HG03280 (cell line): Measurements from ENCODE around the gene GAS2L1.
A peak's percentile ranks its signal among the peaks of the same experiment; 100 is the strongest.

ENCODE experiments used
- ATAC-seq: cut with Tn5 transposase; IDR thresholded peaks from one replicate; pipeline ENCODE4 v1.9.1; 2021; ENCODE audit warnings: mild to moderate bottlenecking, moderate library complexity; ENCODE audit not compliant: unreplicated experiment

GAS2L1 gene

GRCh38 chr22:29306175-29306834 lies at the start of gene GAS2L1:
Gene GAS2L1, plus strand, starts transcription at chr22:29306650. Its CDS starts 1,456 bp downstream, at chr22:29308106.
- ATAC-seq: no peak

- ATAC-seq: no peak
Measured at GRCh38 chr22:29257751-29258181, 48.7 kb upstream of the GAS2L1 start.

GRCh38 chr22:29258407-29259252 lies 47.8 kb upstream of the GAS2L1 start:
- ATAC-seq: no peak

- ATAC-seq: no peak
Measured at GRCh38 chr22:29259253-29259899, 47.1 kb upstream of the GAS2L1 start.

- ATAC-seq: no peak
Measured at GRCh38 chr22:29260031-29260560, 46.4 kb upstream of the GAS2L1 start.

- ATAC-seq: no peak
Measured at GRCh38 chr22:29260601-29261315, 45.7 kb upstream of the GAS2L1 start.

- ATAC-seq: no peak
Measured at GRCh38 chr22:29263791-29264276, 42.6 kb upstream of the GAS2L1 start.

- ATAC-seq: no peak
Measured at GRCh38 chr22:29265305-29265704, 41.1 kb upstream of the GAS2L1 start.

- no peak for ATAC-seq
Measured at GRCh38 chr22:29265929-29266328, 40.5 kb upstream of the GAS2L1 start.

- no peak for ATAC-seq
Measured at GRCh38 chr22:29266564-29267461, 39.6 kb upstream of the GAS2L1 start.

- peak; percentile 34 for ATAC-seq
Measured at GRCh38 chr22:29267462-29267857, 39.0 kb upstream of the GAS2L1 start.

GRCh38 chr22:29267858-29268510 lies 38.5 kb upstream of the GAS2L1 start, which contains the start of the genes EWSR1 and RHBDD3:
Gene EWSR1, plus strand, starts transcription at chr22:29268268. Its CDS starts 69 bp downstream, at chr22:29268337.
Gene RHBDD3, minus strand, starts transcription at chr22:29267981. Its CDS starts 2,355 bp downstream, at chr22:29265626.
- peak; percentile 78 for ATAC-seq

GRCh38 chr22:29268511-29269229 lies 37.8 kb upstream of the GAS2L1 start:
- ATAC-seq: peak; percentile 22

- ATAC-seq: no peak
Measured at GRCh38 chr22:29269230-29269604, 37.2 kb upstream of the GAS2L1 start.

GRCh38 chr22:29269731-29270474 lies 36.5 kb upstream of the GAS2L1 start:
- ATAC-seq: no peak

GRCh38 chr22:29270475-29271271 lies 35.8 kb upstream of the GAS2L1 start:
- ATAC-seq: no peak

- ATAC-seq: no peak
Measured at GRCh38 chr22:29272624-29273023, 33.8 kb upstream of the GAS2L1 start.
